ENCODE measurements around the gene HSPA1A.

Gene HSPA1A

GRCh38 chr6:31770860-31771259, 44.5 kb upstream of the HSPA1A start:
- Histone ChIP-seq H3K9me2 (replicated peaks; ENCODE audit: control insufficient read depth, low read length) (no peaks in the 10 kb centered on the region), H3K36me3 (ENCODE audit: control insufficient read depth, low read length) (no peaks in the 10 kb centered on the region), H3K9me3 (ENCODE audit: control insufficient read depth, insufficient read depth, low read length) (no peaks in the 10 kb centered on the region), H3K4me1 (ENCODE audit: control insufficient read depth, low read length) (peaks cover 4% of the 10 kb centered on the region; the same call in 1 of the 2 replicates), H3K27ac (ENCODE audit: low read depth, low read length) (no peak overlapping the region), H4K20me1 (ENCODE audit: control insufficient read depth, insufficient read depth, low read depth, low read length) (no peaks in the 10 kb centered on the region), H3K27me3 (ENCODE audit: control insufficient read depth, low read length) (no peaks in the 10 kb centered on the region), H3F3A (ENCODE audit: control insufficient read depth, insufficient read depth) (no peaks in the 10 kb centered on the region), H3K79me2 (ENCODE audit: control insufficient read depth, low read length) (no peaks in the 10 kb centered on the region), H3K4me2 (ENCODE audit: low read length) (no peak overlapping the region), H3K4me3 (ENCODE audit: low read length) (no peak overlapping the region)
- no peak for TF ChIP-seq EZH2phosphoT487 (IDR thresholded peaks at IDR 0.05; ENCODE audit: borderline replicate concordance, low read length)
- TF ChIP-seq, protein P1, sequence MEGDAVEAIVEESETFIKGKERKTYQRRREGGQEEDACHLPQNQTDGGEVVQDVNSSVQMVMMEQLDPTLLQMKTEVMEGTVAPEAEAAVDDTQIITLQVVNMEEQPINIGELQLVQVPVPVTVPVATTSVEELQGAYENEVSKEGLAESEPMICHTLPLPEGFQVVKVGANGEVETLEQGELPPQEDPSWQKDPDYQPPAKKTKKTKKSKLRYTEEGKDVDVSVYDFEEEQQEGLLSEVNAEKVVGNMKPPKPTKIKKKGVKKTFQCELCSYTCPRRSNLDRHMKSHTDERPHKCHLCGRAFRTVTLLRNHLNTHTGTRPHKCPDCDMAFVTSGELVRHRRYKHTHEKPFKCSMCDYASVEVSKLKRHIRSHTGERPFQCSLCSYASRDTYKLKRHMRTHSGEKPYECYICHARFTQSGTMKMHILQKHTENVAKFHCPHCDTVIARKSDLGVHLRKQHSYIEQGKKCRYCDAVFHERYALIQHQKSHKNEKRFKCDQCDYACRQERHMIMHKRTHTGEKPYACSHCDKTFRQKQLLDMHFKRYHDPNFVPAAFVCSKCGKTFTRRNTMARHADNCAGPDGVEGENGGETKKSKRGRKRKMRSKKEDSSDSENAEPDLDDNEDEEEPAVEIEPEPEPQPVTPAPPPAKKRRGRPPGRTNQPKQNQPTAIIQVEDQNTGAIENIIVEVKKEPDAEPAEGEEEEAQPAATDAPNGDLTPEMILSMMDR (IDR thresholded peaks at IDR 0.05; ENCODE audit: low read depth, low read length, poor library complexity, severe bottlenecking), result no peak

DNA sequence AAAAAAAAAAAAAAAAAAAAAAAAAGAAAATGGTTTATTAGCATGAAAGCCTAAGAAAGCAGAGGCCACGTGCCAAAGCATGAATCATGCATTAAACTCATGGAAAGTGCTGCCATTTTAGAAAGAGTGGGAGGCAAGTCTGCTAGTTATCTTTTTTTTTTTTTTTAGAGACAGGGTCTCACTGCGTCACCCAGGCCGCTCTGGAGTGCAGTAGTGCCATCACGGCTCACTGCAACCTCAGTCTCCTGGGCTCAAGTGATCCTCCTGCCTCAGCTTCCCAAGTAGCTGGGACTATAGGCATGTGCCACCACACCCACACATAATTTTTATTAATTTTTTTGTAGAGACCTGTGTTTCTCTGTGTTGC, 43.4 kb upstream of the HSPA1A start:
- no peaks in the 10 kb centered on the region for H3K9me3 ChIP-seq (ENCODE audit: control insufficient read depth, insufficient read depth, low read length)
- H3K27me3 ChIP-seq (ENCODE audit: control insufficient read depth, low read length), result no peaks in the 10 kb centered on the region
- peaks cover 11% of the 10 kb centered on the region for H3K4me1 ChIP-seq (ENCODE audit: control insufficient read depth, low read length)
- H3F3A ChIP-seq (ENCODE audit: control insufficient read depth, insufficient read depth), result no peaks in the 10 kb centered on the region
- no peaks in the 10 kb centered on the region for H3K9me2 ChIP-seq (replicated peaks; ENCODE audit: control insufficient read depth, low read length)
- no peak overlapping the region for H3K27ac ChIP-seq (ENCODE audit: low read depth, low read length)
- H3K4me3 ChIP-seq (ENCODE audit: low read length), result no peak overlapping the region
- H3K79me2 ChIP-seq (ENCODE audit: control insufficient read depth, low read length), result no peaks in the 10 kb centered on the region
- TF ChIP-seq EZH2phosphoT487 (IDR thresholded peaks at IDR 0.05; ENCODE audit: borderline replicate concordance, low read length), result no peak
- TF ChIP-seq, protein P1 (IDR thresholded peaks at IDR 0.05; ENCODE audit: low read depth, low read length, poor library complexity, severe bottlenecking), result no peak
- no peak overlapping the region for H3K4me2 ChIP-seq (ENCODE audit: low read length)
- no peaks in the 10 kb centered on the region for H3K36me3 ChIP-seq (ENCODE audit: control insufficient read depth, low read length)
- H4K20me1 ChIP-seq (ENCODE audit: control insufficient read depth, insufficient read depth, low read depth, low read length), result no peaks in the 10 kb centered on the region

DNA sequence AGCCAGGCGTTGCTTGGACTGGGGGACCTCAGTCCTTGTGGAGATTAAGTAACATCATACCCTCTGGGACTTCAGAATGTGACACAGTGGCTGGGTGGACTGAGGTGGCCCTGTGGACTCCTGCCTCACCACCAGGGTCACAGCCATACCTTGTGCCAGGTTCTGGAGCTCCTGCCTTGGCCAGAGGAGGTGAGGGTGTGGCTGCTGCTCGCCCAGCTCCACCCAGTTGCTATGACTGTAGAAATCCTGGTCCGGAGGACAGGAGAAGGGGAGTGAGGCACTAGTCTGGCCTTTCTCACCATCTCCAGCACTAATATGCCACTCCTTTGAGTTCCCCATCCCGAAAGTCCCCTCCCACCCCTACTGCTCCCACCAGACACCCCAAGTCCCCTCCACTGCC, 40.2 kb upstream of the HSPA1A start:
- H3K36me3 ChIP-seq (ENCODE audit: control insufficient read depth, low read length), result peaks cover 25% of the 10 kb centered on the region
- no peaks in the 10 kb centered on the region for H3K9me3 ChIP-seq (ENCODE audit: control insufficient read depth, insufficient read depth, low read length)
- H3K4me2 ChIP-seq (ENCODE audit: low read length), result no peak overlapping the region
- no peak overlapping the region for H3K4me3 ChIP-seq (ENCODE audit: low read length)
- H3K27me3 ChIP-seq (ENCODE audit: control insufficient read depth, low read length), result no peaks in the 10 kb centered on the region
- no peak overlapping the region for H3K27ac ChIP-seq (ENCODE audit: low read depth, low read length)
- TF ChIP-seq, protein P1 (IDR thresholded peaks at IDR 0.05; ENCODE audit: low read depth, low read length, poor library complexity, severe bottlenecking), result no peak
- TF ChIP-seq EZH2phosphoT487 (IDR thresholded peaks at IDR 0.05; ENCODE audit: borderline replicate concordance, low read length), result no peak
- no peaks in the 10 kb centered on the region for H3F3A ChIP-seq (ENCODE audit: control insufficient read depth, insufficient read depth)
- H3K4me1 ChIP-seq (ENCODE audit: control insufficient read depth, low read length), result peaks cover 17% of the 10 kb centered on the region
- H3K79me2 ChIP-seq (ENCODE audit: control insufficient read depth, low read length), result no peaks in the 10 kb centered on the region
- no peaks in the 10 kb centered on the region for H3K9me2 ChIP-seq (replicated peaks; ENCODE audit: control insufficient read depth, low read length)
- no peaks in the 10 kb centered on the region for H4K20me1 ChIP-seq (ENCODE audit: control insufficient read depth, insufficient read depth, low read depth, low read length)

Measured in DOHH2 (cell line).